COLO668 (cell line): ENCODE data around the gene CHCHD6.

Experiments used
- DNase-seq: peaks from one replicate; lab custom pipeline; 2025; ENCODE audit not compliant: unreplicated experiment; lab: John Stamatoyannopoulos, UW

CHCHD6 gene, protein sequence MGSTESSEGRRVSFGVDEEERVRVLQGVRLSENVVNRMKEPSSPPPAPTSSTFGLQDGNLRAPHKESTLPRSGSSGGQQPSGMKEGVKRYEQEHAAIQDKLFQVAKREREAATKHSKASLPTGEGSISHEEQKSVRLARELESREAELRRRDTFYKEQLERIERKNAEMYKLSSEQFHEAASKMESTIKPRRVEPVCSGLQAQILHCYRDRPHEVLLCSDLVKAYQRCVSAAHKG

DNA sequence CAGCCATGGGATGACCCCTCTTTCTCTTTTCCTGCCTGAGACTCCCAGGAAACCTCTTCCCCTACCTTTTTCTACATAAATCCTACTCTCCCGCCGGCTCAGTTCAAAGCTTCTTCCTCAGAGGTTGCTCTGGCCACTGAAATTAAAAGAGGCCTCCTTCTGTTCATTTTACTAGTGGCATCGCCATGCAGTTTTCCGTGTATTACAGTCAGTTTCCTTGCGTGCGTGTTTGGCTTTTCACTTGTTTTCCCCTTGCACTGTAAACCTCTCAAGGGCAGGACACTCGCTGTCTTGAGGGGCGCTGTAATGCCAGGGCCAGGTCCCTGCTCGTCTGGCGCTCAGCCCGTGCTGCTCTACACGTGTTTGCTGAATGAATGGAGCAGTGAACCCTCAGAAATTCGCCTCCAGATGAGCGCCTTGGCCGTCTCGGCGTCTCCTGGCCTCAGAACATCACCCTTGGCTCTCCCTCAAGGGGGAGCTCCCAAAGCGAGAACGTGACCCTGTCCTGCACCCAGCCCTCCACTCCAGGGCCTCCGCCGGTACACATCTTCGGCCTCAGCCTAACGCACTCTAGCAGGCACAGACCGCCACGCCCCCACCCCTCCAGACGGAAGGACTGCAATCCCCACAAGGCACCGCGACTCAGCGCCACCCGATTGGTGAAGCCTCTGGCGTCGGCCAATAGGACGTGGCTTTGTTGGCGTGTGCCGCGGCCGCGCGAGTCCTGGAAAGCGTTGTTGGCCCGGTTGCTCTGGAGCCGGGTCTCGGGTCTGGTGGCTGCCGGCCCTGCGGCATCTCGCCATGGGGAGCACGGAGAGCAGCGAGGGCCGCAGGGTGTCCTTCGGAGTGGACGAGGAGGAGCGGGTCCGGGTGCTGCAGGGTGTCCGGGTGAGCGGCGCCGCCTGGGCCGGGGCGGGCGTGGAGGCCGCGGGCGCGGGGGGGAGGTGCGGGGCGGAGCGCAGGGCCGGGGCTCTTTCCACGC is at the start of gene CHCHD6:
Gene CHCHD6 (plus strand): TSS at position 729 of the 982 bp plus-strand sequence. CDS start 73 bp downstream, at position 802.
- DNase-seq = peak; percentile 89

DNA sequence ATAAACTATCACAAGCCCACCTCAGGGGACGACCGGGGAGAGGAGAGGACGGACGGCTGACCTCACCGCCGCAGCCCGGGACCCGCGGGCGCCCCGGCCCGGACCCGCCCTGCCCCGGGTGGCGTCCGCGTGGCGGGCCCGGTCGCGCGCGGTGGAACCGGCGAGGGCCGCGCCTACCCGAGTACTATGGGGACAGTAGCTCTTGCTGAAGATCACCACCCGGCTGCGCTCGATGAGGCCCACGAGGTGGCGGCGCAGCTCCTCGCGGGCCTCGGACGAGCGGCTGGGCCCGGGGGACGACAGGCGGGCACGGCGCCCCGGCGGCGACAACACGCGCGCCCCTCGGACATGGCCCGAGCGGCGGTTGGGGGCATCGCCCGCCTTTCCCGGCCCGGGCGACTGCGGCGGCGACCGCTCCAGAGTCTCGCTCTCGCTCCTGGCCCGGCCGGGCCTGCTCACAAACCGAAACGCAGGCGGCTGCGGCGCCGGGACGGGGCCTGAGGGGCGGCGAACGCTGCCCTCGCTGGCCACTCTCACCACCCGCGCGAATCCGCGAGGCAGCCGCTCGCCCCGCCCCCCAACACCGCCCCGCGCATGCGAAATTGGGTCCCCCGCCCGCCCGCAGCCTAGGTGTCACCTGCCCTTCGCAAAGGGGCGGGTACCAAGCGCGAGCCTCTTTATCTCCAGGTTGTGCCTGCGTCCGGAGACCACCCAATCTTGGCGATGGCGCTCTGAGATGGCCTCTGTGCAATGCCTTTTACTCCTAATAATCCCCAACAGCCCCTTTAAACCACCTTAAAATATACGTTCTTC is 49.3 kb upstream of the CHCHD6 start, which contains the start of gene TXNRD3:
Gene TXNRD3 (minus strand): TSS at position 554 of the 813 bp plus-strand sequence.
- DNase-seq = peak; percentile 82

DNA sequence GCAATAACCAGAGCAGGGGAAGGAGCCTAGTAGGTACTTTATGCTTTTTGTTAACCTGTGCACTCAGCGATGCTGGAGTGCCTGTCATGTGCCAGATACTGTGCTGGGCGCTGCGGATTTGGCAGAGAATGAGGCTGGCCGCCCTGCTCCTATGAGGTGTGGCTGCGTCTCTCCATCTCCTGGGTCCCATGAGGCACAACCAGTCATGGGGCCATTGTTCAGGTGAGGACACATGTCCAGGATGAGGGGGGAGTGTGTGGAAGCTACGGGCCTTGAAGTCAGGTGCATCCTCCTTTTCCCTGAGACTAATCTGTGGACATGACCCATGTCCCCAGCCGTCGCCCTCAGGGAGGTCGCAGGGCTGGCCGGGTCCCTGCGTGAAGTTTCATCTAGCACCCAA is 48.2 kb upstream of the CHCHD6 start:
- no peak for DNase-seq

DNA sequence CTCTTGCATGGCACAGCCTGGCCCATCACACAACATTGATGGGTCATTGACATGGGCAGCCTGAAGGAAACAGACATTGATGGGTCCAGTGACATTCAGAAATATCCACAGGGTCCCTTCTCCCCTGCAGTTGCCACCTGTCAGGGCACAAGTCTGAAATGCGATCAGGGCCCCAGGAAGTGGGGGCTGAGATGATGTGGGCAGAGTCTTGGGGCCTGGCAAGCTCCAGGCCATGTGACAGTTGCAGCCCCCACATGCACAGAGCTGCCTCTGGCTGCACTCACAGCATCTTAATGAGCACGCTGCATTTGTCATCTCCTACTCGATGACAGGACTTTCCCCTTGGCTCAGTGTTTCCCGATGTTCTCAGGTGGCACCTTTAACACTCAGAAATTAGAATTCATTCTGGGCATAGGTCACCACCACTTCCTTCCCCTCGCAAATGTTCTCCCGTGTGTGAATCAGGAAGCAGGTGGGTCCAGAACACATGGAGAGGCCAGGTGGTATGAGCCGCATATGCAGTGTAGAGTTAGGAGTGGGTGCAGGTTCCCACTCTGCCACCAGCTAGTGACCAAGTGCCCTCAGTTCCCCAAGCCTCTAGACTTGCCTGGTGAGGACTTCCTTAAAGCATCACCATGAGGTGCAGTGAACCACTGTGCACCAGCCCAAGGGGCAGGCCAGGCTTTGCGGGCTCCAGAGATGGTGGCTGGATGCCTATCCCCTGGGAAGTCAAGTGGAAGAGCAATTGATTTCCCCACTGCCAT is 47.5 kb upstream of the CHCHD6 start:
- no peak for DNase-seq

DNA sequence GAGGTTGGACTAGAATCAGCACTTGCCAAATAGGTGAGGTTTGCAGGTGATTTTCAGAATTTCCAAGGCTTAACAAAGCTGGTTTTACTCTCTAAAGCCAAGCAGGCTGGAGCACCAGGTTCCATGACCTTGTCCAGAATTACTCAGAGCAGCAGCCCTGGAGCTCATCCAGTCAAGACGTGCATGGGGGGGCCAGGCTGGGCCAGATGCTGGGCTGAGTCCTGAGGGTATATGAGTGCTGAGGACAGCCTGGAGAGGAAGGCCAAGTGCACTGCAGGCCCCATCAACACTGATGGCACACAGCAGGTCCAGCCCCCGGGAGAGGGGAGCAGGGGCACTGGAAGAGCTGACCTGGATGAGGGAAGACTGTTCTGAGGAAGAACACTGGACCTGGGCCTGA is 46.1 kb upstream of the CHCHD6 start:
- DNase-seq = no peak

DNA sequence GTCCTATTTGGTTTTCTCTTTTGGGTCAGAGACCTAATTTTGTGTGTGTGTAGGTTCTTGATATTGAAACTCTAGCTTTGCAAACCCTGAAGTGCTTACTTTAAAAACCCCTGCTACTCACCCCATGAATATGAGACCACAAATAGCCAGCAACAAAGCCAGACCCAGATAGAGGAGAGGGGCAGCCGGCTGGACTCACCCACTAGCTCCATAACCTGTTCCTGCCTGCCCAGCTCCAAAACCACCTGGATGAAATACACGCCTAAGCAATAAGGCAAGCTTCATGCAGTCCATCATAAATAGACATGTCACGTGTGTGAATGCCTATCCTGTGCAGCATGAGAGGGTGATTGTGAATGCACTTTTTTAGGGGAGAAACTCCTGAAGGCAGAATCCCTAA is 45.5 kb upstream of the CHCHD6 start:
- DNase-seq = no peak

DNA sequence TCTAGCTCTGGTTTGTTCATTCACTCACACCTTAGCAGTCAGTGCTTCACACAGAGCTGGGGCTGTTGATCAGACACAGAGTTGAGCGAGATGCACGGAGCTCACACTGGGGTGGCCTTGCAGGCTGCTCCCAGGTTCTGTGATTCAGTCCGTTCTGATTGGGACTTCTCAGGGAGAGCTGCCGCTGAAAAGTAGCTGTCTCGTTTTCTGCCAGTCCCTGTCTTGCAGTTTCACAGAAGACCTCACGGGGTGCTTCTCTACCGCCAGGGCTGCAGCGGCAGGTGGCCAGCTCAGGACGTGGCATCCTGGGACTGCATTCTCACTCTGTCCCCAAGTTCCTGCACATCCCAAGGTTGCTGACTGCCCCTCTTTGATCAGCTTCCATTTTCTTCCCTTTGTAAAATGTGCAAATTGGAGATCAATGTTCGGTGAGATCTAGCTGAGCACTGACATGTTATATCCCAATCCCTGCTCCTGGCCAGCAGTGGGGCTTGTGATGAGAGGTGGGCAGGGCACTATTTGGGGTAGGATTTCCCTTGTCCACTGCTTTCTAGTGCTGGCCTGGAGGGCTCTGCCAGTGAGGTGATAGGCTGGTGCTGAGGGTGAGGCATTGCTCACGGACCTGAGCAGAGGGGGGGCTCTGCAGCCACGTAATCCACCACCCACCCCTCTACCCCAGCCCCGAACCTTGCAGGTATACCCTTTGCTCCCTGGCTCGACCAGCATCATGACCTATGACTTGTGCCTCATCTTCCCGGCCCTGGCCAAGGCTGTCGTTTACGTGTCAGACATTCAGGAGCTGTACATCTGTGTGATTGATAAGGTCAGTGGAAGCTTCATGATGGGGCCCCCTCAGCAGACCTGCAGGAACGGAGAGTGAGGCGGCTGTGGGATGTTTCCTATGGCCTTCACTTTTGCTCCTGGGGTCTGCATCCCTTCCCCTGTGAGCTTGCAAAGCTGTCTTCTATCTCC is 43.8 kb upstream of the CHCHD6 start:
- peak; percentile 6 for DNase-seq

DNA sequence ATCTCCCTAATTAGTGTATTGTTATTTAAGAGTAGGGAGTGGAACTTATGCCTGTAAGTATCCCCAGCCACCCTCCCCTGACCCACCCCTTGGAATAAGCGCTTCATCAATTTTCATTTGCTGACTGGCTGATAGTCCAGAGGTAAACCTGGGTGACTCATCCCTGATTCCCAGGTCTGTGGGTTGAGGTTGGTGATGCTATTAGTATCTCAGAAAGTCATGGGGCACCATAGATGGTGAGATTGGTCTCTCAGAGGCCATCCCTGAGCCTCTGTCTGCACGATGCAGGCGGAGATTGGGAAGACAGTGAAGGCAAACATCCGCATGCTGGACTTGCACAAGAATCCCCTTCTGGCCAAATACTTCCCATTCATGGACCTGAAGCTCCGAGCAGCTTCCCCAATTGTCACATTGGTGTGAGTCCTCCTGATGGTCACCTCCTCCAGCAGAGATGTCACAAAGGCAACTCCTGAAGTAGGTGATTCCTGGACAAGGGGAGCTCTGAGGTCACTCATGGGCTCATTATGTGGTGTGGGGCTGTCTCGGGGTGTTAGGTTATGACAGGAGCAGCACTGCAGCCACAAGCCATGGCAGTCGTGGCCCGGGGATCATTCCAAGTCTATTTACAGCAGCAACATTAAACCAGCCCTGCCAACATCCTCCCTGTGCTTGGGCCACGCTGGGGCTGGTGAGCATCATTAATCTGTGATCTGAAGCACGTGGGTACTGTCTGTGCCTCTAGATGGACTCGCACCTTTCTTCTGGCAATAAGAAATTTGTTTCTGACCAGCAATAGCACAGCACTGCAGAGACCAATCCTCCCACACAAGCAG is 42.3 kb upstream of the CHCHD6 start:
- DNase-seq = no peak

DNA sequence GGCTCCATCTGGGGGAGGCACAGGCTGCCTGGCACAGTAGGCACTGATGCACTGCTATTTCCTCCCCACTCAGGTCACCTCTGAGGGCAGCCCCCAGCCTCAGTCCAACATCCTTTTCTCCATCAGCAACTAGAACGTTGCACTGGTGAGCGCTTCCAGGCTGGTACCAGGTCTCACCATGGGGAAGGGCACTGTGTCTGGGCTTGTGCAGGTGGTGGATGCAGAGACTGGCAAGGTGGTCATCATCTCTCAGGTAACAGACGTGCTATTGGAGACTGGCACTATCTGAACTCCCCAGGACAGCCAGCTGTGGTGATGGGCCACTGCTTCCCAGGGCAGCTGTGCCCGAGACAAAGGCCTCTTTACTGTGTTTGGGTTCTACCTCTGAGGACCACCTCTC is 40.8 kb upstream of the CHCHD6 start:
- DNase-seq = no peak

DNA sequence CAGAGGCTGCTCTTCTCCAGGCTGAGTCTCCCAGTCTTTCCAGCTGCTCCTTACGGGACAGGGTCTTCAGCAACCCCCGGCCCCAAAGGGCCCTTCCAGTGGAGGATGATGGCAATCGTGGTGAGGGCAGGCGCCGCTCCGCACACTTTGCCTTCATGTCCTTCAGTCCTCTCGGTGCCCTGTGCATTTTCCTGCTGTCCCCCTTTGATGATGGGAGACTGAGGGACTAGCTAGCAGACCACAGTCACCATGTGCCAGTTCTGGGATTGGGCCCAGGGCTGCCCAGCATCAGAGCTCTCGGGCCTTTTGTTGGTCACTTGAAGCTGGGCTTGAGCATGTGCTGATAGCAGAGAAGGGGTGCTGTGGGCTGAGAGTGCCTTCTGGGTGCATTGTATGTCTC is 40.3 kb upstream of the CHCHD6 start:
- DNase-seq = no peak

DNA sequence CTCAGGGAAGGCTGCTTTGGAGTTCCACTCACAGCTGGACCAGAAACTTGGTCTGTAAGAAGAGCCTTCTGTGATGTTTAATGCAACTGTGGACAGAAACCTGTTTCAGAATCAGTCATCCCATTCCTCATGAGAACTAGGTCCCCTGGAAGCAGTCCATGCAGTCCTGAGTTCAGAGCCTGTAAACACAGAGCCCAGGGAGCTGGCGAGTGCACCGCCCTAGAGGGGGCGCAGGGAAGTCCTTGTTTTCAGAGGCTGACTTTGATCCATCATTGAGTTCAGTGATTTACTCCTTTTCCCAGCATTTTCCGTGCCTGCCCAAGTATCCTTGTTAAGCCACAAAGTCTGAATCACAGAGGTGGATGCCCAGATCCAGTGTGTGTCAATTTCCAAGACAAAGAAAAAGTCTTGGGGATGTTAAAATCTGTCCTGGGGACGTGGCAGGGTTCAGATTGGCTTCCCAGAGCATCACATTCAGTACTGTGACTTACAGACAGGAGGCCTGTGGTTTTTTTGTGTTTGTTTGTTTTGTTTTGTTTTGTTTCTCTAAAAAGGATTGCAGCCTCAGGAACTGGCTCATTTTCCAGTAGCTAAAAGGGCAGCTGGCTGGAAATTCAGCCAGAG is 39.3 kb upstream of the CHCHD6 start:
- no peak for DNase-seq

DNA sequence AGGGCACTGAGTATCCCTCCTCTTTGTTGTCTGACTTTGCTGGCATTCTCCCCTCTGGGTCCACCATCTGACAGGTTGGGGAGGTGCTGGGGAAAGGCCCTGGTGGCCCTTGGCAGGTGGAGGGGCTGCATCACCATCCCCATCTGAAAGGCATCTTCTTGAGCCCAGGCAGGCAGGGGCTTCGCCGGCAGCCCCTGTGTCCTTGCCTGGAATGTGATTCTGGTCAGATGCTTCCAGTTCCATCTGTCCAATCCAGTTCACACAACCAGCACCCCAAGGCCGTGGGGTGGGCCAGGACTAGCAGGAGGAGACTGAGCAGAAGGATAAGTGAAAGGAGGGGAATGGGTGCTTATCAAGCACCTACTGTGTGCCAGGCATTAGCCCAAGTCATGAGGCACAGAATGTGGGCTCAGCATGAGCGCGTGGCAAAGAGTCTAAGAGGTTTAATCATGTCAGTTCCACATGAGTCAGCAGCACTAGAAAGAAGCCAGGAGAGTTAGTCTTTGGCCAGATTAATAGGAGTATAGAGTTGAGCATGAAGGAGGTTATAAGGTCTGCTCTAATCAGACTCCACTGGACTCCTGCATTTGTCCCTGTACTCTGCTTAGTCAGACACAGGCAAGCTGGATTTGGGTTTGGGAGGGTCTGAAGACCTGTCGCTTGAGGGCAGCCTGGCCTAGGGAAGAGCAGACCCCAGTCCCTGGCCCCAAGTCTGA is 38.7 kb upstream of the CHCHD6 start:
- DNase-seq = no peak

DNA sequence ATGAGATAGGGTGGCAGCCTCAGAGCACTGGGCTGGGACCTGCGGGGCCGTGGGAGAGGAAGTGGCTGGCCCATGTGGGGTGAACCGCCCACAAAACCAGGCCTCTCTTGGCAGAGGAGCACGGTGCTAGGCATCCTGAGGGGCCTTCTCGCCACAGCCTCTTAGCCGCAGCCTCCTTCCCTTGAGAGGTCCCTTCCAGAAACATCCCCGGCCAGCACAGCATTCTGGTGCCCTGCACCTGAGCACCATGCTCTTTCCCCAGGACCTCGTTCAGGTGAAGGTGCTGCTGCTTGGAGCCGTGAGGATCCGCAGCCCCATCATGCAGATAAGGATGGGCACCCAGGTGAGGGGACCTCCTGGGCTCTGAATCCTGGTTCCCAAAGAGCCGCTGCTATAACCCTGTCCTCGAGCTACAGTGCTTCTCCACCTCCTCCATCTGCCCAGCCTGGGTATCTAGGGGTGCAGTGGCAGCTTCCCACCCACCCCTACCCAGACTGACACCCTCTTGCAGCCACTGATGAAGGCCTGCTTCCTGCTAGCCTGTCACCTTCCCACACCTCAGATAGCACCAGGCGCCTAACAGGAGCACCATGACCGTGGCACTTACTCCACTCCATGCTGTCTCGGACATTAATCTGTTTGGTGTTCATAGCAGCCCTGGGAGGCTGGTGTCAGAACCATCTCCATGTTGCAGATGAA is 37.9 kb upstream of the CHCHD6 start:
- no peak for DNase-seq

DNA sequence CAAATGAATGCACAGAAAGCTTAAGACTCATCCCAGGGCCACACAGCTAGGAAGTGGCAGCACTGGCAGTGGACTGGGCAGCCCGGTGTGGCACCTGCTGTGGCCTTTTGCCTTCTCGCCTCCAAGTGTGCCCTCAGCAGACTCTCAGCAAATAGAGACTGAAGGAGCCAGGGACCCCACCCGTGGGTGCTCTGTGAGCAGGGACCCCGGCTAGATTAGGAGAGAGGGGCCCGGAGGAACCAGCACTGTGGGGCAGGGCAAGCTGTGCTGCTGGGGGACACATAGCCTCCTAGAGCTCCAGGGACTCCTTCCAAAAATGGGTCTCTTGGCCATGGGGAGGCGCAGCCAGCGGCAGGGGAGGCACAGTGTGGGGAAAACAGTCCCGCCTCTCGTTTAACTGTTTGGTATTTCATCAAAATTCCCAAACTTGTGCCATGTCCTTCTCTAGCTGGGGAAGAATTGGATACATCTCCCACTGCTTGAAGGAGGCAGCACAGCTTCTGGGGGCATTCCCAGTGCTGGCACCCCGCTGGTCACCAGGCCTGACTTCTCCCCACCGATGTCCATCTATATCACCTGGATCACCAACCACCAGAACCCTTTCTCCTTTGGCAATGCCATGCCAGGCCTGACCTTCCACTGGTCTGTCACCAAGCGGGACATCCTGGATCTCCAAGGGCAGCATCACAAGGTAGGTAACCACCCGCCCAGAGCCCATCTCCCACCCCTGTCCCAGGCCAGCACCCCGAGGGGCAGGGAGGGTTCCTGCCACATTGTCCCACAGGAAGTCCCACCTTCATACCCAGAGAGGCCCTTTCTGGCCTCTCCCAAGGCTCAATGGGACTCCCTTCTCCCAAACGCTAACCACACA is 37.1 kb upstream of the CHCHD6 start:
- no peak for DNase-seq

DNA sequence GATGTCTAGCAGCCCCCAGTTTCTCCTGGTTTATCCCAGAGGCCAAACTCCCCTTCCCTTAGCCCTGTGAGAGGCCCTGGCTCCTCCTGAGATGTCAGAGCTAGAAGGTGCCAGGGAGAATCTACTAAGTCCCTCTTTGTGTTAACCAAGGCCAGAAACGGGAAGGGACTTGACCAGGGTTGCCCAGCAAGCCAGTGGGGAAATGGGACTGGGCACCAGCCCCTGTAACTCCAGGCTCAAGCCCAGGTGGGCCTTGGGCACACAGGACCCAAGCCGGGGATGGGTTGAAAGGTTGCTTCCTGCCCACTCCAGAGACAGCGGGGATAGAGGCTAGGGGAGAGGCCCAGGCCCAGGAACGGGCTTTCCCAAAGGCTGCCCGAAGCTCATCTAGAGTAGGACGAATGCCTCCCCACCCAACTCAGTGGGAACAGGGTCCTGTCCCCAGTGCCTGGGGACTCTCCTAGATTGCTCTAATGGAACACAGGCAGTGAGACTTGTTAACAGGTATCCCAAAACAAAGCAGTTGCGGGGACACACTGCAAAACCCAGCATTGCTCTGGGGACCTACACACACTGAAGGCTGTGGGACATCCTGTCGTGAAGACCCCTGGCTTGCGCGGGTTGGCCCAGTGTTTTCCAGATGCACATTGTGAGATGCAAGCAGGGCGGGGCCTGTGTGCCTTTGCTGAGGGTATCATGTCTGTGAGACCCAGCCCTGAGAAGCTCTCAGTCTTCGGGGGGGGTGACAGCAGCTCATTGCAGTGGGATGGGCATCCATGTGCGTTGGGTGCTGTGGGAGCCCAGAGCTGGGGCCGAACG is 36.2 kb upstream of the CHCHD6 start:
- DNase-seq = no peak
